Chondrocyte (in vitro differentiated cells): ENCODE measurements around the gene SOS2. TPM values are rescaled to one million over a fixed set of nuclear protein-coding genes. Genes with fewer than 3 reads are reported as not detected.
A peak's percentile ranks its signal among the peaks of the same experiment; 100 is the strongest.

Experiments used
- DNase-seq: peaks from one replicate; pipeline ENCODE4 v3.0.0; 2021; ENCODE audit warnings: mixed read lengths, low spot score
- H3K27ac Mint-ChIP-seq: one replicate; pipeline ENCODE4 v1.8.0; 2021; ENCODE audit warnings: mild to moderate bottlenecking, moderate library complexity, mixed read lengths; ENCODE audit not compliant: unreplicated experiment
- H3K27me3 Mint-ChIP-seq: 2 replicates; pipeline ENCODE4 v1.8.0; 2021; ENCODE audit warnings: low read depth, mixed read lengths
- H3K36me3 Mint-ChIP-seq: 2 replicates; pipeline ENCODE4 v1.8.0; 2021; ENCODE audit warnings: low read depth, mixed read lengths
- H3K4me1 Mint-ChIP-seq: 2 replicates; pipeline ENCODE4 v1.8.0; 2021; ENCODE audit warnings: low read depth, mild to moderate bottlenecking, mixed read lengths
- H3K4me3 Mint-ChIP-seq: one replicate; pipeline ENCODE4 v1.8.0; 2021; ENCODE audit warnings: mild to moderate bottlenecking, moderate library complexity, mixed read lengths; ENCODE audit not compliant: unreplicated experiment
- H3K9me3 Mint-ChIP-seq: 2 replicates; pipeline ENCODE4 v1.8.0; 2021; ENCODE audit warnings: low read depth, mixed read lengths
- long read RNA-seq: library from polyadenylated mRNA; stranded (forward); transcript quantifications from one replicate; pipeline ENCODE4 v2.0.0, GENCODE V29; 2021
- total RNA-seq: library from RNA; stranded (reverse); gene quantifications from 3 replicates; pipeline ENCODE4 v1.2.1, GENCODE V29; 2021
- TF ChIP-seq, protein P1 (sequence below): fragments of 200-600 bp; sonication (generic); IDR thresholded peaks from 2 replicates; pipeline ENCODE4 v1.5.0; 2021; ENCODE audit warnings: antibody characterized with exemption, mild to moderate bottlenecking, moderate library complexity

Gene SOS2
- total RNA-seq = 25.3 to 28.1 TPM (median 25.8 TPM) in 3 replicates
- long read RNA-seq, full-length matches to known transcripts = 2 of 8 reads
- long read RNA-seq, partial matches to known transcripts = 4 of 8 reads
- long read RNA-seq, other reads (novel, unspliced or antisense) = 2 of 8 reads

- Mint-ChIP-seq H3K27ac (peak within 1 kb of the TSS; percentile 94), H3K9me3 (peaks cover 2% of the 10 kb centered on the region), H3K36me3 (no peaks in the 10 kb centered on the region), H3K27me3 (no peaks in the 10 kb centered on the region), H3K4me1 (peaks cover 48% of the 10 kb centered on the region), H3K4me3 (peak within 1 kb of the TSS; percentile 77)
- TF ChIP-seq, protein P1, sequence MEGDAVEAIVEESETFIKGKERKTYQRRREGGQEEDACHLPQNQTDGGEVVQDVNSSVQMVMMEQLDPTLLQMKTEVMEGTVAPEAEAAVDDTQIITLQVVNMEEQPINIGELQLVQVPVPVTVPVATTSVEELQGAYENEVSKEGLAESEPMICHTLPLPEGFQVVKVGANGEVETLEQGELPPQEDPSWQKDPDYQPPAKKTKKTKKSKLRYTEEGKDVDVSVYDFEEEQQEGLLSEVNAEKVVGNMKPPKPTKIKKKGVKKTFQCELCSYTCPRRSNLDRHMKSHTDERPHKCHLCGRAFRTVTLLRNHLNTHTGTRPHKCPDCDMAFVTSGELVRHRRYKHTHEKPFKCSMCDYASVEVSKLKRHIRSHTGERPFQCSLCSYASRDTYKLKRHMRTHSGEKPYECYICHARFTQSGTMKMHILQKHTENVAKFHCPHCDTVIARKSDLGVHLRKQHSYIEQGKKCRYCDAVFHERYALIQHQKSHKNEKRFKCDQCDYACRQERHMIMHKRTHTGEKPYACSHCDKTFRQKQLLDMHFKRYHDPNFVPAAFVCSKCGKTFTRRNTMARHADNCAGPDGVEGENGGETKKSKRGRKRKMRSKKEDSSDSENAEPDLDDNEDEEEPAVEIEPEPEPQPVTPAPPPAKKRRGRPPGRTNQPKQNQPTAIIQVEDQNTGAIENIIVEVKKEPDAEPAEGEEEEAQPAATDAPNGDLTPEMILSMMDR = peak; percentile 46
- DNase-seq = peak; percentile 94
Measured at GRCh38 chr14:50231475-50232275, at the start of gene SOS2. SOS2 (minus strand) TSS chr14:50231578; CDS start chr14:50231283, 295 bp downstream.

GRCh38 chr14:50272498-50272897 lies 41.1 kb upstream of the SOS2 start:
- Mint-ChIP-seq H3K27ac (no peak overlapping the region), H3K9me3 (peaks cover 7% of the 10 kb centered on the region), H3K27me3 (no peaks in the 10 kb centered on the region), H3K36me3 (peaks cover 3% of the 10 kb centered on the region), H3K4me1 (peaks cover 6% of the 10 kb centered on the region), H3K4me3 (no peak overlapping the region)
- TF ChIP-seq, protein P1 = no peak
- no peak for DNase-seq

GRCh38 chr14:50270932-50271331 lies 39.6 kb upstream of the SOS2 start:
- H3K9me3 Mint-ChIP-seq = peaks cover 7% of the 10 kb centered on the region
- no peak for DNase-seq
- H3K27ac Mint-ChIP-seq = no peak overlapping the region
- TF ChIP-seq, protein P1 = no peak
- peaks cover 3% of the 10 kb centered on the region for H3K36me3 Mint-ChIP-seq
- no peak overlapping the region for H3K4me3 Mint-ChIP-seq
- peaks cover 6% of the 10 kb centered on the region for H3K4me1 Mint-ChIP-seq
- H3K27me3 Mint-ChIP-seq = no peaks in the 10 kb centered on the region

- Mint-ChIP-seq H3K4me3 (no peak overlapping the region), H3K4me1 (no peaks in the 10 kb centered on the region), H3K9me3 (no peaks in the 10 kb centered on the region), H3K36me3 (no peaks in the 10 kb centered on the region), H3K27me3 (no peaks in the 10 kb centered on the region), H3K27ac (no peak overlapping the region)
- no peak for DNase-seq
- TF ChIP-seq, protein P1 = no peak
Measured at GRCh38 chr14:50265029-50265428, 33.7 kb upstream of the SOS2 start.

DNA sequence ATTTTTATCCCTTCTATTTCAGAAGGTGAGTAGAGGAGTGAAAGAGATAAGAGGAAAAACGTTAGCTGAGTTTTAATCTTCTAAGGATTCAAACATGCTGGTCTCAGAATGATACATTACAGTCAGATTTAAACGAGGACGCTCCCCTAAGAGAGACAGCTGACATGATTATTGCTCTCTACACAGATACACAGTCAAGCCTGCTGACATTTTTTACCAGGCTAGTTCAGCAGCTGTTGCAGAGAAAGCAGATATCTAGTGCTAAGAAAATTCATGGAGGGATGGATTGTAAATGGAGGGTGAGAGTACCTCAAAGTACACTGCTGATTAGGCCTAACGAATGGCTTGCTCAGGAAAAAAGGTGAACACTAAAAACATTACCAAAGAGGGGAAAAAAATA lies 31.9 kb upstream of the SOS2 start:
- H3K36me3 Mint-ChIP-seq = no peaks in the 10 kb centered on the region
- H3K4me3 Mint-ChIP-seq = no peak overlapping the region
- no peak for DNase-seq
- TF ChIP-seq, protein P1 = no peak
- no peak overlapping the region for H3K27ac Mint-ChIP-seq
- no peaks in the 10 kb centered on the region for H3K27me3 Mint-ChIP-seq
- no peaks in the 10 kb centered on the region for H3K4me1 Mint-ChIP-seq
- no peaks in the 10 kb centered on the region for H3K9me3 Mint-ChIP-seq
